H1 (cell line): ENCODE results near the gene IP6K3. TPM values are rescaled to one million over a fixed set of nuclear protein-coding genes. Genes with fewer than 3 reads are reported as not detected.

Experiments used
- CTCF ChIA-PET: fragments of 300-600 bp; sonication (Branson Sonifier 250); formaldehyde crosslinking; loops from one replicate; lab custom pipeline; 2021; ENCODE audit not compliant: partially characterized antibody; lab: Charles Lee
- POLR2A ChIA-PET: fragments of 300-600 bp; sonication (Branson Sonifier 250); formaldehyde crosslinking; loops from one replicate; lab custom pipeline; 2021; ENCODE audit warnings: inconsistent platforms; ENCODE audit not compliant: partially characterized antibody; lab: Charles Lee
- DNase-seq, 2 experiments: peaks; one replicate each; pipeline versions ENCODE4 v3.0.0 to v3.0.0-alpha.2; 2010 to 2022; ENCODE audit warnings: low spot score in 2 of 2, low read depth in 1 of 2, mixed read lengths in 1 of 2
- FAIRE-seq: peaks from 2 replicates; lab custom pipeline; 2011; peaks lifted over from hg19 to GRCh38; lab: Jason Lieb, UNC
- H2AFZ ChIP-seq: 2 replicates; pipeline ENCODE4 v1.8.1; 2012; ENCODE audit warnings: low read length, inconsistent platforms
- H2AK5ac ChIP-seq: 2 replicates; pipeline ENCODE4 v1.6.1; 2013; ENCODE audit warnings: low read depth, low read length
- H2BK120ac ChIP-seq: replicated peaks from 2 replicates; pipeline ENCODE3; 2013; ENCODE audit warnings: low read depth, low read length, inconsistent platforms
- H2BK12ac ChIP-seq: 2 replicates; pipeline ENCODE4 v1.6.1; 2013; ENCODE audit warnings: low read depth, low read length
- H2BK15ac ChIP-seq: 2 replicates; pipeline ENCODE4 v1.6.1; 2013; ENCODE audit warnings: low read length
- H2BK20ac ChIP-seq: 2 replicates; pipeline ENCODE4 v1.6.1; 2013; ENCODE audit warnings: low read length
- H2BK5ac ChIP-seq: 2 replicates; pipeline ENCODE4 v1.6.1; 2013; ENCODE audit warnings: low read depth, low read length
- H3K14ac ChIP-seq: 2 replicates; pipeline ENCODE4 v1.6.1; 2013; ENCODE audit warnings: inconsistent platforms; ENCODE audit not compliant: insufficient read length
- H3K18ac ChIP-seq: 2 replicates; pipeline ENCODE4 v1.6.1; 2013; ENCODE audit warnings: low read length; ENCODE audit errors: extremely low read depth
- H3K23ac ChIP-seq: 2 replicates; pipeline ENCODE4 v1.6.1; 2013; ENCODE audit warnings: inconsistent platforms; ENCODE audit not compliant: insufficient read length
- H3K23me2 ChIP-seq: 2 replicates; pipeline ENCODE4 v1.6.1; 2013; ENCODE audit warnings: low read depth, low read length
- H3K27ac ChIP-seq: 2 replicates; pipeline ENCODE4 v1.6.1; 2011; ENCODE audit warnings: low read depth, low read length, inconsistent platforms
- H3K27me3 ChIP-seq, 4 experiments: replicated peaks in 1 of 4; 1 replicate in 1 of 4; 2 replicates in 3 of 4; pipeline versions ENCODE4 v1.6.1 to v1.8.1; 2011 to 2013; ENCODE audit warnings: low read length in 3 of 4, mild to moderate bottlenecking in 3 of 4, inconsistent platforms in 2 of 4, mixed read lengths in 2 of 4, moderate library complexity in 1 of 4; ENCODE audit not compliant: control insufficient read depth in 3 of 4, insufficient read depth in 3 of 4; ENCODE audit errors: extremely low read depth in 1 of 4
- H3K36me3 ChIP-seq, 4 experiments: 2 replicates each; pipeline versions ENCODE4 v1.6.1 to v1.8.1; 2011 to 2013; ENCODE audit warnings: mild to moderate bottlenecking in 4 of 4, low read length in 3 of 4, moderate library complexity in 2 of 4, control low read depth in 1 of 4, inconsistent platforms in 1 of 4; ENCODE audit not compliant: insufficient read depth in 4 of 4, control insufficient read depth in 2 of 4
- H3K4ac ChIP-seq: replicated peaks from 2 replicates; pipeline ENCODE3; 2013; ENCODE audit warnings: low read length, low read depth, mixed read lengths, inconsistent platforms; ENCODE audit not compliant: insufficient read length
- H3K4me1 ChIP-seq, 4 experiments: replicated peaks in 1 of 4; 1 replicate in 1 of 4; 2 replicates in 3 of 4; pipeline versions ENCODE4 v1.6.1 to v1.8.1; 2011 to 2013; ENCODE audit warnings: low read length in 3 of 4, inconsistent platforms in 2 of 4, mixed read lengths in 1 of 4; ENCODE audit not compliant: insufficient read depth in 4 of 4, control insufficient read depth in 3 of 4
- H3K4me2 ChIP-seq, 2 experiments: 2 replicates each; pipeline versions ENCODE4 v1.6.1 to v1.8.1; 2011 to 2013; ENCODE audit warnings: low read depth in 2 of 2, low read length in 2 of 2, control low read depth in 1 of 2, inconsistent platforms in 1 of 2, mild to moderate bottlenecking in 1 of 2; ENCODE audit not compliant: insufficient read depth in 1 of 2
- H3K4me3 ChIP-seq, 4 experiments: fragments of 200-600, 300-600 bp in 1 of 4; sonication (generic), shearing (Covaris generic), sonication (Bioruptor Twin) in 1 of 4; 2 replicates each; pipeline versions ENCODE4 v1.5.1 to v1.8.1; 2011 to 2016; ENCODE audit warnings: low read length in 4 of 4, low read depth in 3 of 4, control low read depth in 2 of 4, inconsistent platforms in 2 of 4, mild to moderate bottlenecking in 2 of 4, mixed read lengths in 1 of 4, moderate library complexity in 1 of 4; ENCODE audit not compliant: insufficient read depth in 2 of 4; ENCODE audit errors: extremely low read depth in 1 of 4
- H3K56ac ChIP-seq: replicated peaks from 2 replicates; pipeline ENCODE3; 2013; ENCODE audit warnings: low read depth, mild to moderate bottlenecking, mixed read lengths, low read length, inconsistent platforms; ENCODE audit not compliant: insufficient read length
- H3K79me1 ChIP-seq: 2 replicates; pipeline ENCODE4 v1.6.1; 2013; ENCODE audit warnings: low read depth, low read length, control low read depth
- H3K79me2 ChIP-seq, 2 experiments: 2 replicates each; pipeline versions ENCODE4 v1.6.1 to v1.8.1; 2012 to 2013; ENCODE audit warnings: low read length in 2 of 2, mild to moderate bottlenecking in 2 of 2, inconsistent platforms in 1 of 2; ENCODE audit not compliant: insufficient read depth in 2 of 2, control insufficient read depth in 1 of 2
- H3K9ac ChIP-seq, 4 experiments: replicated peaks in 1 of 4; 1 replicate in 1 of 4; 2 replicates in 3 of 4; pipeline versions ENCODE4 v1.6.1 to v1.8.1; 2011 to 2013; ENCODE audit warnings: low read depth in 3 of 4, low read length in 3 of 4, control low read depth in 2 of 4, mild to moderate bottlenecking in 2 of 4, moderate library complexity in 2 of 4, inconsistent platforms in 1 of 4; ENCODE audit errors: extremely low read depth in 1 of 4
- H3K9me3 ChIP-seq, 2 experiments: 2 replicates each; pipeline versions ENCODE4 v1.6.1 to v1.8.1; 2012 to 2013; ENCODE audit warnings: mild to moderate bottlenecking in 2 of 2, moderate library complexity in 2 of 2, control low read depth in 1 of 2, inconsistent platforms in 1 of 2, low read depth in 1 of 2, low read length in 1 of 2, mixed read lengths in 1 of 2; ENCODE audit not compliant: insufficient read depth in 2 of 2
- H4K20me1 ChIP-seq, 2 experiments: replicated peaks in 1 of 2; 2 replicates each; pipeline versions ENCODE3 to v1.8.1; 2011 to 2013; ENCODE audit warnings: inconsistent platforms in 2 of 2, low read length in 2 of 2, mild to moderate bottlenecking in 1 of 2; ENCODE audit not compliant: insufficient read depth in 2 of 2, control insufficient read depth in 1 of 2
- H4K5ac ChIP-seq: 2 replicates; pipeline ENCODE4 v1.6.1; 2013; ENCODE audit warnings: low read length, low read depth, mixed read lengths, inconsistent platforms; ENCODE audit not compliant: insufficient read length
- H4K8ac ChIP-seq: 2 replicates; pipeline ENCODE4 v1.8.0; 2013; ENCODE audit warnings: mild to moderate bottlenecking, moderate library complexity, low read length, inconsistent platforms; ENCODE audit not compliant: insufficient read depth; ENCODE audit errors: extremely low read depth
- H4K91ac ChIP-seq: replicated peaks from 2 replicates; pipeline ENCODE3; 2013; ENCODE audit warnings: low read length, mixed read lengths, inconsistent platforms; ENCODE audit not compliant: insufficient read length
- CBX8 ChIP-seq: fragments of 300-800, 300-1000 bp; sonication (generic); IDR thresholded peaks from 2 replicates; pipeline ENCODE4 v1.7.1; 2016; ENCODE audit warnings: low read depth, low read length, borderline replicate concordance
- CHD1 ChIP-seq: IDR thresholded peaks from 2 replicates; pipeline ENCODE4 v1.6.1; 2012; ENCODE audit warnings: low read depth, low read length, improper control_type of control experiment
- CHD2 ChIP-seq: IDR thresholded peaks from 2 replicates; pipeline ENCODE4 v1.6.1; 2012; ENCODE audit warnings: low read length, improper control_type of control experiment
- CREB1 ChIP-seq: IDR thresholded peaks from 2 replicates; pipeline ENCODE4 v1.6.1; 2012; ENCODE audit warnings: inconsistent platforms
- CTBP2 ChIP-seq: IDR thresholded peaks from 2 replicates; pipeline ENCODE4 v1.7.0; 2011; ENCODE audit warnings: borderline replicate concordance, mild to moderate bottlenecking, moderate library complexity, mixed read lengths, low read length; ENCODE audit not compliant: insufficient read depth, insufficient read length
- JUND ChIP-seq: IDR thresholded peaks from 2 replicates; pipeline ENCODE4 v1.6.1; 2011; ENCODE audit warnings: mild to moderate bottlenecking, improper control_type of control experiment, low read length
- NANOG ChIP-seq: IDR thresholded peaks from 2 replicates; pipeline ENCODE4 v1.6.1; 2011; ENCODE audit warnings: low read length, low read depth, mild to moderate bottlenecking, inconsistent platforms; ENCODE audit not compliant: insufficient read depth, poor library complexity, severe bottlenecking
- NRF1 ChIP-seq: IDR thresholded peaks from 2 replicates; pipeline ENCODE4 v1.6.1; 2011; ENCODE audit warnings: mild to moderate bottlenecking, low read depth, low read length, improper control_type of control experiment
- RXRA ChIP-seq: IDR thresholded peaks from 2 replicates; pipeline ENCODE4 v1.6.1; 2011; ENCODE audit warnings: low read depth, mild to moderate bottlenecking, low read length, moderate library complexity; ENCODE audit not compliant: insufficient read depth
- TCF12 ChIP-seq: IDR thresholded peaks from 2 replicates; pipeline ENCODE4 v1.6.1; 2011; ENCODE audit warnings: low read depth, mild to moderate bottlenecking, low read length
- TEAD4 ChIP-seq: IDR thresholded peaks from 2 replicates; pipeline ENCODE4 v1.6.1; 2012; ENCODE audit warnings: low read depth, low read length, inconsistent platforms, mixed read lengths
- YY1 ChIP-seq: IDR thresholded peaks from 2 replicates; pipeline ENCODE4 v1.6.1; 2011; ENCODE audit warnings: low read depth, mild to moderate bottlenecking, low read length
- WGBS, 2 experiments: shearing (Covaris generic) in 1 of 2; methylation state at CpG; one replicate each; pipeline versions ENCODE4 v1.1.6 to v1.1.7; 2013 to 2015; ENCODE audit warnings: low lambda C conversion rate in 2 of 2, mixed read lengths in 2 of 2, inconsistent platforms in 1 of 2, low coverage in 1 of 2, missing lambda C conversion rate in 1 of 2; ENCODE audit not compliant: insufficient replicate concordance in 2 of 2, insufficient coverage in 1 of 2, insufficient read length in 1 of 2; ENCODE audit errors: extremely low coverage in 1 of 2, missing lambda C conversion rate in 1 of 2; 5-methylcytosine and 5-hydroxymethylcytosine counted together
- polyA plus RNA-seq, 7 experiments: library from polyadenylated mRNA; depleted of rRNA in 3 of 7; stranded (reverse) in 5 of 7; unstranded in 2 of 7; fragments of >200 nt in 5 of 7; fragments of 200-250 nt in 2 of 7; gene quantifications; 1 replicate in 5 of 7; 2 replicates in 1 of 7; 4 replicates in 1 of 7; pipeline versions ENCODE4 v1.2.1 to v1.2.3, GENCODE V29; 2011 to 2013; ENCODE audit warnings: missing spikeins in 2 of 7, mixed read lengths in 2 of 7
- total RNA-seq: library from RNA; stranded (reverse); fragmentation: NEBNext Ultra II Directional; extraction: Animal tissue kit (Norgen Biotek cat#: 25700); gene quantifications from 2 replicates; pipeline ENCODE4 v1.2.1, GENCODE V29; 2021

Gene IP6K3
- total and polyA plus RNA-seq, 2 of the 8 experiments (the other 6 are each of a cell fraction or from before 2014, with no cell fraction given) = 0.22 to 0.73 TPM

GRCh38 chr6:33726696-33727095 lies 20.0 kb downstream of the IP6K3 start:
- 94% methylated on average over 15 of the region's 15 CpGs; no CpG with 5 or more reads in 1 of the 2 experiments for WGBS, 2 experiments
- Histone ChIP-seq H4K20me1 (no peaks in the 10 kb centered on the region), H3K4ac (no peak overlapping the region), H3K4me3 (no peak overlapping the region), H2BK120ac (no peak overlapping the region), H3K9ac (no peak overlapping the region), H3K18ac (no peak overlapping the region), H2AK5ac (no peak overlapping the region), H2BK5ac (no peak overlapping the region), H2BK15ac (0 out of 2 replicates have a peak overlapping the region, but pooled peaks have one; percentile 29), H2BK12ac (0 out of 2 replicates have a peak overlapping the region, but pooled peaks have one; percentile 39), H2AFZ (no peak overlapping the region), H4K5ac (no peak overlapping the region), H3K4me1 (peaks cover 3 to 8% (median 4%) of the 10 kb centered on the region in 4 experiments; a peak in 6 of 7 replicates), H3K36me3 (no peaks in the 10 kb centered on the region), H3K27me3 (peaks cover 0 to 6% (median 0%) of the 10 kb centered on the region in 4 experiments; a peak in 3 of 7 replicates), H3K27ac (no peak overlapping the region), H3K23me2 (no peaks in the 10 kb centered on the region), H3K79me2 (no peaks in the 10 kb centered on the region), H3K4me2 (no peak overlapping the region), H3K9me3 (no peaks in the 10 kb centered on the region; a peak in 1 of 4 replicates), H4K91ac (no peak overlapping the region), H4K8ac (no peak overlapping the region), H3K56ac (no peak overlapping the region), H3K23ac (no peak overlapping the region), H2BK20ac (no peak overlapping the region), H3K79me1 (no peaks in the 10 kb centered on the region), H3K14ac (no peak overlapping the region)
- ChIA-PET CTCF (interaction anchor here (0.9 to 1.6 kb wide), 6 partner anchors 9 to 342 kb away, joined by 3 to 4 read pairs (median 3); partner anchors contain the start of gene IP6K3), POLR2A (interaction anchor here (0.6 to 1.4 kb wide), 2 partner anchors 13 to 112 kb away, joined by 3 to 4 read pairs; no protein-coding TSS in a partner anchor)
- no peak for DNase-seq
- FAIRE-seq = no peak
- TF ChIP-seq CHD2 = no peak
- no peak for TF ChIP-seq RXRA
- TF ChIP-seq TEAD4 = no peak
- no peak for TF ChIP-seq CBX8
- TF ChIP-seq JUND = no peak
- no peak for TF ChIP-seq CREB1
- no peak for TF ChIP-seq NANOG
- TF ChIP-seq TCF12 = no peak
- TF ChIP-seq CHD1 = no peak
- no peak for TF ChIP-seq NRF1
- TF ChIP-seq CTBP2 = no peak
- no peak for TF ChIP-seq YY1
